HepG2 (cell line): ENCODE results near the gene PTMA. TPM values are rescaled to one million over a fixed set of nuclear protein-coding genes. Genes with fewer than 3 reads are reported as not detected.

Experiments
- CBX5 ChIP-seq: sonication (generic); formaldehyde crosslinking; IDR thresholded peaks from 2 replicates; pipeline ENCODE4 v1.4.0; 2020; ENCODE audit warnings: missing genetic modification reagents, borderline replicate concordance
- FOXM1 ChIP-seq: sonication (generic); formaldehyde crosslinking; IDR thresholded peaks from 2 replicates; pipeline ENCODE4 v1.5.0; 2020; ENCODE audit warnings: missing genetic modification reagents
- PCBP1 ChIP-seq: fragments of 200-400 bp; formaldehyde crosslinking; IDR thresholded peaks from 2 replicates; pipeline ENCODE4 v1.6.1; 2017; ENCODE audit warnings: mild to moderate bottlenecking, low read depth, low read length, borderline replicate concordance
- REPIN1 ChIP-seq: sonication (generic); formaldehyde crosslinking; IDR thresholded peaks from 2 replicates; pipeline ENCODE4 v1.8.0; 2022; ENCODE audit warnings: missing genetic modification reagents, low read depth, mild to moderate bottlenecking, borderline replicate concordance
- RXRB ChIP-seq: IDR thresholded peaks from 2 replicates; pipeline ENCODE4 v1.6.1; 2016; ENCODE audit warnings: borderline replicate concordance, missing genetic modification reagents, missing compliant biosample characterization
- SMAD9 ChIP-seq: sonication (generic); formaldehyde crosslinking; IDR thresholded peaks from 2 replicates; pipeline ENCODE4 v1.5.1; 2020; ENCODE audit warnings: mild to moderate bottlenecking, missing genetic modification reagents
- ZBTB20 ChIP-seq: sonication (generic); formaldehyde crosslinking; IDR thresholded peaks from 2 replicates; pipeline ENCODE4 v1.8.1; 2023; ENCODE audit warnings: missing genetic modification reagents, low read depth, mild to moderate bottlenecking, borderline replicate concordance
- ZNF264 ChIP-seq: sonication (generic); formaldehyde crosslinking; IDR thresholded peaks from 2 replicates; pipeline ENCODE4 v1.4.0; 2020; ENCODE audit warnings: missing genetic modification reagents
- ZNF543 ChIP-seq: sonication (generic); formaldehyde crosslinking; IDR thresholded peaks from 2 replicates; pipeline ENCODE4 v1.4.0; 2020; ENCODE audit warnings: mild to moderate bottlenecking, missing genetic modification reagents
- ZNF589 ChIP-seq: sonication (generic); formaldehyde crosslinking; conservative IDR thresholded peaks from 2 replicates; pipeline ENCODE4 v1.8.0; 2022; ENCODE audit warnings: mild to moderate bottlenecking, moderate library complexity, missing genetic modification reagents
- ZNF598 ChIP-seq: sonication (generic); formaldehyde crosslinking; IDR thresholded peaks from 2 replicates; pipeline ENCODE4 v1.5.1; 2020; ENCODE audit warnings: mild to moderate bottlenecking, missing genetic modification reagents, borderline replicate concordance
- ZNF672 ChIP-seq: sonication (generic); formaldehyde crosslinking; IDR thresholded peaks from 2 replicates; pipeline ENCODE4 v1.8.1; 2022; ENCODE audit warnings: missing genetic modification reagents
- polyA plus RNA-seq, 8 experiments: library from polyadenylated mRNA; depleted of rRNA in 3 of 8; stranded (reverse) in 7 of 8; unstranded in 1 of 8; fragments of >200 nt; fragmentation: Illumina TruSeq in 4 of 8; extraction: Trizol in 4 of 8; gene quantifications; 2 replicates each; pipeline versions ENCODE4 v1.2.1 to v1.2.3, GENCODE V29; 2011 to 2016; ENCODE audit warnings: low read depth in 4 of 8, missing spikeins in 1 of 8, mixed read lengths in 1 of 8; ENCODE audit not compliant: insufficient read depth in 1 of 8
- total RNA-seq, 5 experiments: library from RNA; depleted of rRNA; stranded (reverse); fragments of >200 nt; fragmentation: Illumina TruSeq; extraction: Trizol; gene quantifications; 2 replicates each; pipeline ENCODE4 v1.2.3, GENCODE V29; 2016; ENCODE audit warnings: low read depth in 1 of 5
- TF ChIP-seq, protein P1 (sequence below): sonication (generic); formaldehyde crosslinking; conservative IDR thresholded peaks from 2 replicates; pipeline ENCODE4 v1.4.0; 2020; ENCODE audit warnings: missing genetic modification reagents
- TF ChIP-seq, protein P2 (sequence below): sonication (generic); formaldehyde crosslinking; conservative IDR thresholded peaks from 2 replicates; pipeline ENCODE4 v1.4.0; 2020; ENCODE audit warnings: missing genetic modification reagents
- TF ChIP-seq, protein P3 (sequence below): sonication (generic); formaldehyde crosslinking; IDR thresholded peaks from 2 replicates; pipeline ENCODE4 v1.4.0; 2020; ENCODE audit warnings: missing genetic modification reagents
- TF ChIP-seq, protein P4 (sequence below): sonication (generic); formaldehyde crosslinking; IDR thresholded peaks from 2 replicates; pipeline ENCODE4 v1.8.1; 2023; ENCODE audit warnings: missing genetic modification reagents, mild to moderate bottlenecking, borderline replicate concordance
- TF ChIP-seq, protein P5 (sequence below), 2 experiments: sonication (generic) in 1 of 2; formaldehyde crosslinking in 1 of 2; IDR thresholded peaks; 2 replicates each; pipeline versions ENCODE4 v1.4.0 to v1.6.1; 2016 to 2020; ENCODE audit warnings: borderline replicate concordance in 1 of 2, low read depth in 1 of 2, mild to moderate bottlenecking in 1 of 2, missing genetic modification reagents in 1 of 2

The PTMA gene
- total and polyA plus RNA-seq, 2 of the 13 experiments (the other 11 are each of a cell fraction or from before 2014, with no cell fraction given) = 190 to 1,086 TPM

DNA sequence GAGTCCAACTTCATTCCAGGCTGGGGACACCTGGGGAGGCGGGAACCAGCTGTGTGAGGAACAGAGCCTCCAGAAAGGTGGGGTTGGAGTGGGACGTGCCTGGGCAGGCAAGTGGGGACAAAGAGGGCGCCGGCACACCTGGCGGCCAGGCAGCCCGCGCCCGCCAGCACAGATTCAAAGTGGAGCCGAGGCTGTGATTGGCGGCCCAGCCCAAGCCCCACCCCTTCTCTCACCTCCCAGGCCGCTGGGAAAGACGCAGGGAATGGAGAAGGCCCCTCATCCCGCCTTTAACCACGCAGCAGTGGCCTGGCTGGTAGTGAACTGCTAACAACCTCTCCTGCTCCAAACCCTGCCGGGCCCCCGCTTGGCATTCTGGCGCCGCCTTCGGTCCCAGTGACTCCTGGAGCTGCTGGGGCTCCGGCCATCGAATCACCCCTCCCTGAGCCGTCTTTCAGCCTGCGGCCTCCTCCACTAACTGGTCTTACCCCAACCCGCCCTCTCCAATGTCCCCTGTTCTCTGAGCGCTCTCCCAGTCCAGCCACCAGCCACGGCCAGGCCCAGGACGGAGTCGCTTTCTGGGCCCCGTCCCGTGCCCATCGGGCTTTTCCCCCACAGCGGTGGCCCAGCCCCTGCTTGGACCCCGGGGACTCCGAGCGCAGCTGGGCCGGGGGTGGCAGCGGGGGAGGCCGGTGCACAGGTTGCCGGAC is 27.9 kb upstream of the PTMA start (continued):
- TF ChIP-seq, protein P1, sequence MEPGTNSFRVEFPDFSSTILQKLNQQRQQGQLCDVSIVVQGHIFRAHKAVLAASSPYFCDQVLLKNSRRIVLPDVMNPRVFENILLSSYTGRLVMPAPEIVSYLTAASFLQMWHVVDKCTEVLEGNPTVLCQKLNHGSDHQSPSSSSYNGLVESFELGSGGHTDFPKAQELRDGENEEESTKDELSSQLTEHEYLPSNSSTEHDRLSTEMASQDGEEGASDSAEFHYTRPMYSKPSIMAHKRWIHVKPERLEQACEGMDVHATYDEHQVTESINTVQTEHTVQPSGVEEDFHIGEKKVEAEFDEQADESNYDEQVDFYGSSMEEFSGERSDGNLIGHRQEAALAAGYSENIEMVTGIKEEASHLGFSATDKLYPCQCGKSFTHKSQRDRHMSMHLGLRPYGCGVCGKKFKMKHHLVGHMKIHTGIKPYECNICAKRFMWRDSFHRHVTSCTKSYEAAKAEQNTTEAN (CRISPR knock-in tag) = peak; percentile 46; the same call in 1 of the 2 replicates
- peak; percentile 45 for TF ChIP-seq ZBTB20 (CRISPR knock-in tag)
- TF ChIP-seq RXRB = no peak; the same call in 1 of the 2 replicates
- TF ChIP-seq, protein P2, sequence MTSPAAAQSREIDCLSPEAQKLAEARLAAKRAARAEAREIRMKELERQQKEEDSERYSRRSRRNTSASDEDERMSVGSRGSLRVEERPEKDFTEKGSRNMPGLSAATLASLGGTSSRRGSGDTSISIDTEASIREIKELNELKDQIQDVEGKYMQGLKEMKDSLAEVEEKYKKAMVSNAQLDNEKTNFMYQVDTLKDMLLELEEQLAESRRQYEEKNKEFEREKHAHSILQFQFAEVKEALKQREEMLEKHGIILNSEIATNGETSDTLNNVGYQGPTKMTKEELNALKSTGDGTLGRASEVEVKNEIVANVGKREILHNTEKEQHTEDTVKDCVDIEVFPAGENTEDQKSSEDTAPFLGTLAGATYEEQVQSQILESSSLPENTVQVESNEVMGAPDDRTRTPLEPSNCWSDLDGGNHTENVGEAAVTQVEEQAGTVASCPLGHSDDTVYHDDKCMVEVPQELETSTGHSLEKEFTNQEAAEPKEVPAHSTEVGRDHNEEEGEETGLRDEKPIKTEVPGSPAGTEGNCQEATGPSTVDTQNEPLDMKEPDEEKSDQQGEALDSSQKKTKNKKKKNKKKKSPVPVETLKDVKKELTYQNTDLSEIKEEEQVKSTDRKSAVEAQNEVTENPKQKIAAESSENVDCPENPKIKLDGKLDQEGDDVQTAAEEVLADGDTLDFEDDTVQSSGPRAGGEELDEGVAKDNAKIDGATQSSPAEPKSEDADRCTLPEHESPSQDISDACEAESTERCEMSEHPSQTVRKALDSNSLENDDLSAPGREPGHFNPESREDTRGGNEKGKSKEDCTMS (CRISPR knock-in tag) = no peak
- TF ChIP-seq, protein P3, sequence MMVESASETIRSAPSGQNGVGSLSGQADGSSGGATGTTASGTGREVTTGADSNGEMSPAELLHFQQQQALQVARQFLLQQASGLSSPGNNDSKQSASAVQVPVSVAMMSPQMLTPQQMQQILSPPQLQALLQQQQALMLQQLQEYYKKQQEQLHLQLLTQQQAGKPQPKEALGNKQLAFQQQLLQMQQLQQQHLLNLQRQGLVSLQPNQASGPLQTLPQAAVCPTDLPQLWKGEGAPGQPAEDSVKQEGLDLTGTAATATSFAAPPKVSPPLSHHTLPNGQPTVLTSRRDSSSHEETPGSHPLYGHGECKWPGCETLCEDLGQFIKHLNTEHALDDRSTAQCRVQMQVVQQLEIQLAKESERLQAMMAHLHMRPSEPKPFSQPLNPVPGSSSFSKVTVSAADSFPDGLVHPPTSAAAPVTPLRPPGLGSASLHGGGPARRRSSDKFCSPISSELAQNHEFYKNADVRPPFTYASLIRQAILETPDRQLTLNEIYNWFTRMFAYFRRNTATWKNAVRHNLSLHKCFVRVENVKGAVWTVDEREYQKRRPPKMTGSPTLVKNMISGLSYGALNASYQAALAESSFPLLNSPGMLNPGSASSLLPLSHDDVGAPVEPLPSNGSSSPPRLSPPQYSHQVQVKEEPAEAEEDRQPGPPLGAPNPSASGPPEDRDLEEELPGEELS (CRISPR knock-in tag) = 0 out of 2 replicates have a peak, but pooled peaks have one; percentile 27
- peak; percentile 91; the same call in 1 of the 2 replicates for TF ChIP-seq PCBP1
- TF ChIP-seq SMAD9 = no peak
- peak; percentile 39; the same call in 1 of the 2 replicates for TF ChIP-seq ZNF543 (CRISPR knock-in tag)
- peak; percentile 68 for TF ChIP-seq ZNF589 (CRISPR knock-in tag)
- peak; percentile 33 for TF ChIP-seq REPIN1 (CRISPR knock-in tag)
- TF ChIP-seq, protein P4, sequence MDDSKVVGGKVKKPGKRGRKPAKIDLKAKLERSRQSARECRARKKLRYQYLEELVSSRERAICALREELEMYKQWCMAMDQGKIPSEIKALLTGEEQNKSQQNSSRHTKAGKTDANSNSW (CRISPR knock-in tag) = no peak; the same call in 1 of the 2 replicates
- peak; percentile 52; the same call in 1 of the 2 replicates for TF ChIP-seq ZNF672 (CRISPR knock-in tag)
- 0 out of 2 replicates have a peak, but pooled peaks have one; percentile 38 for TF ChIP-seq FOXM1 (CRISPR knock-in tag)
- TF ChIP-seq ZNF598 (CRISPR knock-in tag) = peak; percentile 53; the same call in 1 of the 2 replicates
- TF ChIP-seq, protein P5, sequence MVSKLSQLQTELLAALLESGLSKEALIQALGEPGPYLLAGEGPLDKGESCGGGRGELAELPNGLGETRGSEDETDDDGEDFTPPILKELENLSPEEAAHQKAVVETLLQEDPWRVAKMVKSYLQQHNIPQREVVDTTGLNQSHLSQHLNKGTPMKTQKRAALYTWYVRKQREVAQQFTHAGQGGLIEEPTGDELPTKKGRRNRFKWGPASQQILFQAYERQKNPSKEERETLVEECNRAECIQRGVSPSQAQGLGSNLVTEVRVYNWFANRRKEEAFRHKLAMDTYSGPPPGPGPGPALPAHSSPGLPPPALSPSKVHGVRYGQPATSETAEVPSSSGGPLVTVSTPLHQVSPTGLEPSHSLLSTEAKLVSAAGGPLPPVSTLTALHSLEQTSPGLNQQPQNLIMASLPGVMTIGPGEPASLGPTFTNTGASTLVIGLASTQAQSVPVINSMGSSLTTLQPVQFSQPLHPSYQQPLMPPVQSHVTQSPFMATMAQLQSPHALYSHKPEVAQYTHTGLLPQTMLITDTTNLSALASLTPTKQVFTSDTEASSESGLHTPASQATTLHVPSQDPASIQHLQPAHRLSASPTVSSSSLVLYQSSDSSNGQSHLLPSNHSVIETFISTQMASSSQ (IDR thresholded peaks at IDR 0.05; ENCODE audit: low read depth) = no peak
- TF ChIP-seq, protein P5 (CRISPR knock-in tag; IDR thresholded peaks at IDR 0.05; ENCODE audit: borderline replicate concordance) = 0 out of 2 replicates have a peak, but pooled peaks have one; percentile 56
- TF ChIP-seq CBX5 (CRISPR knock-in tag) = peak; percentile 53; the same call in 1 of the 2 replicates
- no peak for TF ChIP-seq ZNF264
